T-helper 1 cell treated with Interleukin-12 subunit alpha and Interleukin-12 subunit beta and Interleukin-4 antibody, amounts not matched to agents 30 μg/mL and 1 μg/mL, for 36 hours (primary cell): ENCODE data around the gene SPSB4.
"Not testable (repeated sequence)": the region's sequence is repeated elsewhere in the genome, so short reads cannot be mapped to it uniquely, and the experiment has no call there.

ENCODE experiments used
- H3K27ac Mint-ChIP-seq: one replicate; pipeline ENCODE4 v1.8.0; 2021; ENCODE audit warnings: mild to moderate bottlenecking, mixed read lengths
- H3K27me3 Mint-ChIP-seq: one replicate; pipeline ENCODE4 v1.8.0; 2021; ENCODE audit warnings: low read depth, mixed read lengths
- H3K36me3 Mint-ChIP-seq: one replicate; pipeline ENCODE4 v1.8.0; 2021; ENCODE audit warnings: low read depth, mixed read lengths
- H3K4me1 Mint-ChIP-seq: one replicate; pipeline ENCODE4 v1.8.0; 2021; ENCODE audit warnings: low read depth, mixed read lengths
- H3K4me3 Mint-ChIP-seq: one replicate; pipeline ENCODE4 v1.8.0; 2021; ENCODE audit warnings: mild to moderate bottlenecking, moderate library complexity, mixed read lengths
- H3K9me3 Mint-ChIP-seq: one replicate; pipeline ENCODE4 v1.8.0; 2021; ENCODE audit warnings: mixed read lengths

Gene SPSB4

DNA sequence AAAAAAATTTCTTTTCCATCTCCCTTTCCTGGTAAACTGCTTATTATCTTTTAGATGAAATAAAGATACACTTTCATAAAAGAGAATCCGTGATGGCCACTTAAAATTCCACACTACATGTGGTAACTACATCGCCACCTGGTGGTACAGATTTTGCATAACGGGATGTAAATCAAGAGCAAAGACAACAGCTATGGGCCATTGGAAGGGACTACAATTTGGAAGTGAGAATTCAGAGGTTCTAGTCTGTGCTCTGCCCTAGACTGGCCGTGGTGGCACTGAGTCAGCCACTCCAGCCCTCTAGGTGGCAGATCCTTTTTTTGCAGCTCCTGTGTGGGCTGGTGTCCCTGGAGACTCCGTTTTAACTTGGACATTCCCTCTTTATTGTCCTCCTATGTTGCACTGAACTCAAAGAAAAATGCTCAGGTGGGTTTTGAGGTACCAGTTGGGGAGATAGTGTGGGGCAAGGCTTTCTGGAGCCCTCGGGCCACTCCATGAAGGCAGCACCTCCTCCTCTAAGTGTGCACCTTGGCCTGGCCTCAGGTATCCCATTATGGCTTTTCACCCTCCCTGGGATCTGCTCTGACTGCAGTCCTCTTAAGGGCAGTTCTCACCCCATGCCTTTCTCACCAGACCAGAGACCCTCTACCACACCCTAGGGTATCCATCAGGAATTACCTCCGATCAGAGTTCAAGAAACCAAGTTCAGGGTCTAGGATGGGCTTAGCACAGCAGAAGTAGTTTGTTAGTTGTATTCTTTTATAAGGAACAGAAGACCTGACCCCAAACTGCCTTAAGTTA, 54.9 kb downstream of the SPSB4 start:
- H3K4me3 Mint-ChIP-seq = no peak overlapping the region
- H3K4me1 Mint-ChIP-seq = no peaks in the 10 kb centered on the region
- H3K36me3 Mint-ChIP-seq = no peaks in the 10 kb centered on the region
- no peak overlapping the region for H3K27ac Mint-ChIP-seq
- peaks cover 5% of the 10 kb centered on the region for H3K9me3 Mint-ChIP-seq
- H3K27me3 Mint-ChIP-seq = no peaks in the 10 kb centered on the region

DNA sequence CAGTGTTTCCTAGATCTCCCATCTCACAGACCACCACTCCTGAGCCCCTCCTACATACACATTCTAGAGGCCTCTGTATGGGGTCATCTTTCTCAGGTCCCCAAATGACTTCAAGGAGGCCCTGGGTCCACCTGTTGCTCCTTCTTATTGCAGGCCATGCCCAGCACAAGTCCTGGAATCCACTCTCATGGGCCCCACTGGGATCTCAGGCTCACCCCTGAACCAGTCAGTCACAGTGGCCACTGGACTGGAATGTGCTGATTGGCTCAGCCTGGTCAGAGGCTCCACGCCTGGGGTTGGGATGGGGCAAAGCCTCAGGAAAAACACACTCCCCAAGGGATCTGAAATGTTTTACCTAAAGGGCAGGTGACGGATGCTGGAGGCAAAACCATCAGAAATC, 55.7 kb downstream of the SPSB4 start:
- H3K27ac Mint-ChIP-seq = no peak overlapping the region
- no peaks in the 10 kb centered on the region for H3K36me3 Mint-ChIP-seq
- H3K4me3 Mint-ChIP-seq = no peak overlapping the region
- H3K27me3 Mint-ChIP-seq = no peaks in the 10 kb centered on the region
- no peaks in the 10 kb centered on the region for H3K4me1 Mint-ChIP-seq
- peaks cover 5% of the 10 kb centered on the region for H3K9me3 Mint-ChIP-seq

DNA sequence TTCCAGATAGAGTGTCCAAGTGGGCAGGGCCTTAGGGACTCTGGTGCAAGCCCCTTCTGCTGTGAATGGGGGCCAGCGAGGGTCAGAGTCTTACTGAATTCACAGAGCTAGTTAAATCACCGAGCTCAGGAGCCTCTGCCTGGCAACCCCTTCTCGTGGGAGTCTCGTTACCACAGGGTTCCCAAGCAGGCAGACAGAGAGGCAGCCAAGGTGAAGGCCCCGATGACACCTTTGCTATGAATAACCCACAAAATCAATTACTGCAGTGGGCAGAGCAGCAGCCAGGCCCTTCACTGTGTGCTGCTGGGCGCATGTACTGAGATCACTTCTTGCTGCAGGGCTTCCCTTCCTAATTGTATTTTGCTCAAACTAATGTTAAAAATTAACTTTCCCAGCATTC, 56.9 kb downstream of the SPSB4 start:
- Mint-ChIP-seq H3K9me3 (peaks cover 5% of the 10 kb centered on the region), H3K27ac (no peak overlapping the region), H3K36me3 (no peaks in the 10 kb centered on the region), H3K4me3 (no peak overlapping the region), H3K27me3 (no peaks in the 10 kb centered on the region), H3K4me1 (no peaks in the 10 kb centered on the region)

DNA sequence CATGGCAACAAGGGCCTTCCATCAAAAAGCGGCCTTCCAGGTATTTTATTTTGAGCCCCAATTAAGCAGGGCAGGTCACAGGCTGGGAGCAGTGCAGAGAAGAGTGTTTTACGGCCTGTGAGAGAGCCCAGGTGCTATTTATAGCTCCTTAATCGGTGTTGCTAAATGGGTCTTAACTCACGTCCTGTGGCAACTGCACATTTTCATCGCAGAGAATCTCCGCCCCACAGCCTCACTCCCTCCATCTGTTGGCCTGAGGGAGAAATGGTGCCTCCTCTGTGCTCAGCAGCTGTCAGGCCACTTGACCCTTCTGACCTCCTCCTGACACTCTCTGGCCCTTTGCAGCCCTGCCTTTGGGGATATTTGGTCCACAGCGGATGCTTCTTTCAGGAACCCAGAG, 58.6 kb downstream of the SPSB4 start:
- H3K27ac Mint-ChIP-seq = no peak overlapping the region
- no peaks in the 10 kb centered on the region for H3K27me3 Mint-ChIP-seq
- H3K4me1 Mint-ChIP-seq = no peaks in the 10 kb centered on the region
- H3K4me3 Mint-ChIP-seq = no peak overlapping the region
- no peaks in the 10 kb centered on the region for H3K36me3 Mint-ChIP-seq
- H3K9me3 Mint-ChIP-seq = peaks cover 5% of the 10 kb centered on the region

DNA sequence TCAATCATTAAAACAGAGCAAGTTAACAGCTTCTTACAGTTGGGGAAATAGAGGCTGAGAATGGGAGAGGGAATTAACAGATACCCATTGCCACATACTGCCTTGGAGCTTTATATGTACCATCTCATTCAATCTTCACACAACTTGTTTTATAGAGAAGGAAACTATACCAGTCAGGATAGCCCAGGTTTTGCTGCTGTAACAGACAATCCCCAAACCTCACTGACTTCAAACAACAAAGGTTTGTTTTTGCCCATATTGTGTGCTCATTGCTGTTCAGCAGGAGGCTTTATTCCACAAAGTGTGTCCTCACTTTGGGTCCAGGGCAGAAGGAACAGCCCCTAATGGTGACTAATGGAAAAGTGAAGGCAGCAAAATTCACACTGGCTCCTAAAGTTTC, 59.2 kb downstream of the SPSB4 start:
- no peaks in the 10 kb centered on the region for H3K27me3 Mint-ChIP-seq
- no peaks in the 10 kb centered on the region for H3K4me1 Mint-ChIP-seq
- H3K27ac Mint-ChIP-seq = no peak overlapping the region
- peaks cover 5% of the 10 kb centered on the region for H3K9me3 Mint-ChIP-seq
- H3K4me3 Mint-ChIP-seq = no peak overlapping the region
- no peaks in the 10 kb centered on the region for H3K36me3 Mint-ChIP-seq

DNA sequence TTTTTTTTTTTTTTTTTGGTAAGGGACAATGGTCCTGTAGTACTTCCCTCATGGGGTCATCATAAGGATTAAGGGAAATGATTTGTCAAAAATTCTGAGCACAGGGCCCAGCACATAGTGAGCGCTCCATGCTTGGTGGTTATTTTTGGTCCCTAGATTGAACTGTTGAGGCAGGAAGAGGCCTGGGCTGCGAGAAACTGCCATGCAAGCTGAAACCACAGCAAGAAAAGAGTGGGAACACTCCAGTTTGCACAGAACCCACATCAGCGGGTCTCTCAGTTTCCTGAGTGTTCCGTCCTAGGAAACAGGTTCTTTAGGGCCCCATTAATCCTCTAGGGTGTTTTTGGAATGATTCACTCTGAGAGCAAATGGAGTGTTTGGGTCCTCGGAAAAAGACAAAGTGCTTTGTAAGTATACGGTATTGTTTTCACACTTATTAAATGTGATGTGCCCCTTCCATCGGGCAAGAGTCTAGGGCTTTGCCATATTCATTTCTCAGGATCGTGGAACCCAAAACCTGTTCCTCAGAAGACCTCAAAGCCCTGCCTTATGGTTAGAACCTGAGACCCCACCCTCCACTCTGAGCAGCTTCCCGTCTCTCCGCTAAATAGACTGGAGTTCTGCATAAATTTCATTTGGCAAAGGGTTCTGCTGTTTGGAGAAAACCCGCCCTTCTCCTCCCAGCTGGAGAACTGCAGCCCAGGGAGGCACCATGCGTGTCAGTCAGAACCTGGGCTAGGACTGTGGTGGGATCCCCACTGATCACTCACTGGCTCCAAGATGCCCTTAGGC, 60.4 kb downstream of the SPSB4 start:
- Mint-ChIP-seq H3K36me3 (no peaks in the 10 kb centered on the region), H3K9me3 (peaks cover 5% of the 10 kb centered on the region), H3K27me3 (no peaks in the 10 kb centered on the region), H3K27ac (no peak overlapping the region), H3K4me3 (no peak overlapping the region), H3K4me1 (no peaks in the 10 kb centered on the region)

DNA sequence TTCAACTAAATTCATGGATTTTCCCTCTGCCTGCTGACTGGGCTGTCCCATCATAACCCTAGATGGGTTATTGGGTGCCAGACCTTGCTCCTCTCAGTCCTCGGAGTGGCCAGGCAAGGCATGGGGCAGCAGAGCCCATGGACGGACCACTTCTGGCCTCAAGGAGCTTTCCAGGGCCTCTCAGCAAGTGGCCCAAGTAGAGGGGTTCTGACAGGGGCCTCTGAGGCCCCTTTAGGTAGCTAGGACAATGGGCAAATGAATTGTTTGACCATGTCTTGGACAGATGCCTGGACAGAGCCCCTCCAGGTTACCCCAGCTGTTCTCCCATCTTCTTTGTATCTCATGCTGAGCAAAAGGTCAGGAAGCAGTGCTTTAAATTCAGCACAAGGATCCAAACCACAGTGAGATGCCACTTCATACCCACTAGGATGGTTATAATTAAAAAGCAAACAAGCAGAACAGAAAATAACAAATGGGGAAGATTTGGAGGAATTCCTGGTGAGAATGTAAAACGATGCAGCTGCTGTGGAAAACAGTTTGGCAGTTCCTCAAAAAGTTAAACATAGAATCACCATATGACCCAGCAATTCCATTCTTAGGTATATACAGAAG, 61.6 kb downstream of the SPSB4 start:
- no peak overlapping the region for H3K4me3 Mint-ChIP-seq
- H3K27me3 Mint-ChIP-seq = no peaks in the 10 kb centered on the region
- H3K36me3 Mint-ChIP-seq = no peaks in the 10 kb centered on the region
- H3K27ac Mint-ChIP-seq = no peak overlapping the region
- peaks cover 5% of the 10 kb centered on the region for H3K9me3 Mint-ChIP-seq
- H3K4me1 Mint-ChIP-seq = no peaks in the 10 kb centered on the region

DNA sequence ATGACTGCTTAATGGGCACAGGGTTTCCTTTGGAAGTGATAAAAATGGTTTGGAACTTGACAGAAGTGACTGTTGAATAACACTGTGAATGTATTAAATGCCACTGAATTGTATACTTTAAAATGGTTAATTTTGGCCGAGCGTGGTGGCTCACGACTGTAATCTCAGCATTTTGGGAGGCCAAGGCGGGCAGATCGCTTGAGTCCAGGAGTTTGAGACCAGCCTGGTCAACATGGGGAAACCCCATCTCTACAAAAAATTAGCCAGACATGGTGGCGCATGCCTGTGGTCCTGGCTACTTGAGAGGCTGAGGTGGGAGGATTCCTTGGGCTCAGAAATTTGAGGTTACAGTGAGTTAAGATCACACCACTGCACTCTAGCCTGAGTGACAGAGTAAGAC, 62.5 kb downstream of the SPSB4 start:
- H3K27me3 Mint-ChIP-seq, H3K9me3 Mint-ChIP-seq, H3K27ac Mint-ChIP-seq, H3K4me3 Mint-ChIP-seq, H3K36me3 Mint-ChIP-seq, H3K4me1 Mint-ChIP-seq: not testable (repeated sequence)

DNA sequence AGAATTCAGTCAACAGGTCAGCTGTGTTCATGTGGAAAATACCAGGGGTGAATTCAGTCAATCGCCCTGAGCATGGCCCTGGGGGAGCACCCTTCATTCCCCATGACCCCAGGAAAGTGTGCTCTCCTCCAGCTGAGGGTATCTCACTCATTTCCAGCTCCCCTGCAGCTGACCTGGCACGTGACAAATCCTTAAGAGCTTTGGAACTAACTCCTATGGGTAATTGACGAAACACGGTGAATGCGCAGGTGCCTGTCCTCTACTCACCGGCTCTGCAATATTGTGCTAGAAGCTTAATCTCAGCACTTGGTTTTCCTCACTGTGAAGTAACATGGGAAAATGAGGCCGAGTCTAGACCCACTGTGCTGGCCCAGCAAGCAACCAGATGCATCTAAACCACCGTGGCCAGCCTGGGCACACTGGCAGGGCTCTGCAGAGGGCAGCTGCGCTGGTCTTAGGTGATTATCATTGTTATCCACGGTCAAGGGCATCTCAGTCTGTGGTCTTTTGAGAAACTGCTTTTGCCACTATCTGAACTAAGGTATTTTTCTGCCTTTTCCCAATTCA, 63.1 kb downstream of the SPSB4 start:
- Mint-ChIP-seq H3K4me3 (no peak overlapping the region), H3K27me3 (peaks cover 7% of the 10 kb centered on the region), H3K4me1 (no peaks in the 10 kb centered on the region)

DNA sequence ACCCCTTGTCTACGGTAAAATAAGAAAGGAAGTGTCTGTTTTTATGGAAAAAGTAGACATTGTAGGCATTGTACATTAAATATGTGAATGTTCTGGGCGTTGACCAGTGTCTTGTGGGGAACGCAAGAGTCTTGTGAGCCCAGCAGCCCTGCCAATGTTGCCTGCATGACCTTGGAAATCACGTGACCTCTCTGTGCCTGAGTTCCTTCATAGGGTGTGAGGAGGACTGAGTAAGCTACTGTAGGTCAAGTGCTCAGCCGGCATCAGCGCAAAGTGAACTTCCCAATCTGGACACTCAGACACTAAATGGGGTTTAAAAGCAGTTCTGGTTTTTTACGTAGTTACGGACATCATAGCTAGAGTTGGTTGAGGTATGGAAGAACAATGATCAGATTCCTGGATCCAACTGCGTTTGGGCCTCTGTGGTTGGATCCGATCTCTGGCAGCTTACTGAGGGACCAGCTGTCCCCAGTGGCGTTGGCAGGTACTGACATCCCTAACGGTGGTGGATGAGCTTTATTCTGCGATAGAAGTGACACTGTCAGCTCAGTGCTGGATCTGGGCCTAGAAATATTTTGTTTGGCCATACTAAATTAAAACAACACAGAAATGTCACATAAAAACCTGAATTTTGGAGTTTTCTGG, 63.8 kb downstream of the SPSB4 start:
- Mint-ChIP-seq H3K27ac (no peak overlapping the region), H3K4me3 (no peak overlapping the region), H3K27me3 (peaks cover 13% of the 10 kb centered on the region), H3K9me3 (peaks cover 5% of the 10 kb centered on the region), H3K4me1 (no peaks in the 10 kb centered on the region), H3K36me3 (no peaks in the 10 kb centered on the region)

More for the DNA sequence above, 63.1 kb downstream of the SPSB4 start:
- Mint-ChIP-seq H3K36me3 (no peaks in the 10 kb centered on the region), H3K9me3 (peaks cover 5% of the 10 kb centered on the region), H3K27ac (no peak overlapping the region)

DNA sequence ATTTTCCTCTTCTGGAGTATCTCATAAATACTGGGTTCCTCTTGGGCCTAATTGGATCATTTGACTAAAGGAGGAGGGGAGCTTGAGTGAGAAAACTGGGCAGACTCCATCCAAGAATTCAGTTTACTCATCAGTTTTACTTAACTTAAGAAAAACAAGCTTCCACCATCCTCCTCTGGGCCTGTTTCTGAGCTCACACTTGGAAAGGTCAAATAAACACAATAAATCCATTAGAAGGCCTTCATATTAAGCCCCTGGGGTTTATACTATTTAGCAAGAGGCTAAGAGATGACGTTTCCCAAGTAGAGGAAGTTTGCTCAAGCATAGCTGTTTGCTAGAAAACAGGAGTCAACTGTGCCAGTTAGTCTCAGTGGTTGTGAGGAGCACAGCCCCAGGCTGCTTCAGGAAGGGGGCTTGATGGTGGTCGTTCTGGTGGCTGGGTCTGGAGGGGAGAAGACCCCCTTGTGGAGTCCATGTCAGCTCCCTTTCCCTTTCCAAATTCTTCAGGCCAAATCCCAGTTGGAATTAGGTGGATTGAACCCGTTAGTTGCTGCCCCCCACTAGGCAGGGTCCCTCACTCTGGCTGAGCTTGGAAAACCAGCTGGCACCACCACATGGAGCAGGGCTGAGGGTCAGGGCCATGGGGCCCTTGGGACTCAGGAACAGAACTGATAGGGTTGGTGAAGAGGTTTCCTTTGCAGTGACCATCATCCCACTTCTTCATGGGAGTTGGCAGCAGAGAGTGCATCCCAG, 64.8 kb downstream of the SPSB4 start:
- Mint-ChIP-seq H3K4me3 (no peak overlapping the region), H3K36me3 (no peaks in the 10 kb centered on the region), H3K27ac (no peak overlapping the region), H3K27me3 (peaks cover 17% of the 10 kb centered on the region), H3K4me1 (no peaks in the 10 kb centered on the region), H3K9me3 (no peaks in the 10 kb centered on the region)

DNA sequence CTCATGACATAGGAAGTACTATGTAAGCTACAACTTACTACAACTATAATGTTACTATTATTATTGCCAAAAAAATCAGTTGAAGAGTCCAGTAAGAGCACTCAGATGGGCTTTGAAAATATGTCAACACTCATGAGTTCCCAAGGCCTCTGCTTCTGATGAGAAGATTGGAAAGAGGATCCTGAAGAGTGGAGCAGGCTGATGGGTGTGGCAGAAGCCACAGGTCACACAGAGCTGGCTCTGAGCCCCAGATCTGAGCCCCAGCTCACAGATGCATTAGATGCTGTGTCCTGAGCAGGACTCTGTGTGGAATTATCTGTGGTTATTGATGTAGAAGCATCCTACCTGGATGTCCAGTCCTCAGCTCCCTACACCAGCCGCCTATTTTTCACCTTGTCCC, 65.6 kb downstream of the SPSB4 start:
- H3K4me3 Mint-ChIP-seq = no peak overlapping the region

DNA sequence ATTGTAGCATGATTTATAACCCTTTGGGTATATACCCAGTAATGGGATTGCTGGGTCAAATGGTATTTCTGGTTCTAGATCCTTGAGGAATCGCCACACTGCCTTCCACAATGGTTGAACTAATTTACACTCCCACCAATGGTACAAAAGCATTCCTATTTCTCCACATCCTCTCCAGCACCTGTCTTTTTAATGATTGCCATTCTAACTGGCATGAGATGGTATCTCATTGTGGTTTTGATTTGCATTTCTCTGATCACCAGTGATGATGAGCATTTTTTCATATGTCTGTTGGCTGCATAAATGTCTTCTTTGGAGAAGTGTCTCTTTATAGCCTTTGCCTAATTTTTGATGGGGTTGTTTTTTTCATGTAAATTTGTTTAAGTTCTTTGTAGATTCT, 66.8 kb downstream of the SPSB4 start:
- peaks cover 30% of the 10 kb centered on the region for H3K27me3 Mint-ChIP-seq
- not testable (repeated sequence) for H3K27ac Mint-ChIP-seq, H3K36me3 Mint-ChIP-seq, H3K9me3 Mint-ChIP-seq, H3K4me1 Mint-ChIP-seq, H3K4me3 Mint-ChIP-seq

More for the DNA sequence above, 65.6 kb downstream of the SPSB4 start:
- Mint-ChIP-seq H3K27ac (no peak overlapping the region), H3K4me1 (no peaks in the 10 kb centered on the region), H3K9me3 (no peaks in the 10 kb centered on the region), H3K36me3 (no peaks in the 10 kb centered on the region), H3K27me3 (peaks cover 25% of the 10 kb centered on the region)
